CD4-positive, alpha-beta T cell treated with Interleukin-6 for 4 hours (primary cell): ENCODE results near the gene CTNNBIP1.
A peak's percentile ranks its signal among the peaks of the same experiment; 100 is the strongest.

ENCODE experiments used
- DNase-seq: peaks from one replicate; pipeline ENCODE4 v3.0.0-alpha.2; 2020; ENCODE audit warnings: mixed read lengths

CTNNBIP1 gene

DNA sequence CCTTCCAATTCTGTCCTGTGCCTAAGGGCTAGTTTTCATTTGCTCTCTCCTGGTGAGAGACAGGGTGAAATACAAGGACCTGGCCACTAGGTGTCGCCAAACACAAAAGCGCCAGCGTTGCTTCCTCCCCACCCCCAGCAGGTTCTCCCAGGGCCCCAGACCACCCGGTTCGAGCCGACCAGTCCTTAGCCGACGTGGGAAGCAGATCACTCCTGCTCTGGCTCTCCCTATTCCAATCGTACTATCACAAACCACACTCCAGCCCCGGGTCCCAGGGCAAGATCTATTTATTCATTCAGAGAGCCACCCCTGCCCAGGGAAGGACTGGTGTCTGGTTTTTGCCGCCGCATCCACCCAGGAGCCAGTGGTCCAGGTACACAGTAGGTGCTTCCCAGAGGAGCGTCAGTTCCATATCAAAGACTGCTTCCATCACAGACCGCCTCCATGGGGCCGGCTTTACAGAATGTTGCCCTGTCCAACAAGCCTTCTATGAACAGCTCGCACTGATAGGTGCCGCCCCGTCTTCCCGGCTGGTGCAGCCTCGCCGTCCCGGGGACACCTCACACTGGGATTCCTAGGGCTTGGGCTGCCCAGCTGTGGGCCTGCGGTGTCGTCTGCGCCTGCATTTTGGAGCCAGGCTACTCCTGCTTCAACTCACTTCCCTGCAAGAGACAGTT is 35.0 kb downstream of the CTNNBIP1 start:
- DNase-seq, result peak; percentile 80

DNA sequence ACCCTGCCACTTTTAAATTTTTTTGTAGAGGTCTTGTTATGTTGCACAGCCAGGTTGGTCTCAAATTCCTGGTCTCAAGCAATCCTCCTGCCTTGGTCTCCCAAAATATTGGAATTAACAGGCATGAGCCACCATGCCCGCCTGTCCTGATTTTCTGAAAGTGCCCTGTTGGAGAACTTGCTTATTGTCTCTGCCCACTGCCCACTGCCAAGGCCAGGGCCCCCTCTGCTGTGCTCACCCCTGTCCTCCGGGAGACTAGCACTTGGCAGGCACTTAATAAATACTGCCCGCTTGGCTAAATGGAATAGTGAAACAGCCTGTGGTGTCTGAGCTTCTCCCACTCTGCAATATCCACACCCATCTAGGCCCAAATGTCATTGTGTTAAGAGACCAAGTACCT is 35.7 kb downstream of the CTNNBIP1 start:
- no peak for DNase-seq

DNA sequence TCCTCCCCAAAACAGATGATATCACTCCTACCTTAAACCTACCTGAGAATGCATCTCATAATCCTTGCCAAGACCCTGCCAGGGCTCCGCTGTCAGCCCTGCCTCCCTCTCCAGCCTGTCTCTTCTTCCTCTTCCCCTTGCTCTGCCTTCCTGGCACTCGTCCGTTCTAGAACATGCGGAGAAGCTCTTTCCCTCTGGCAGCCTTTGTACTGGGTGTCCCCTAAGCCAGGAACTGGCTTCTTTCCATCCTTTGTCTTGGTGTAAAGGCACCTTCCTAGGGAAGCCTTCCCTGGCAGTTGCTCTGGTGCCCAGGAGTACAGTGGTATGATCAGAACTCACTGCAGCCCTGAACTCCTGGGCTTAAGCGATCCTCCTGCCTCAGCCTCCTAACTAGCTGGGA is 36.1 kb downstream of the CTNNBIP1 start:
- DNase-seq, result no peak

DNA sequence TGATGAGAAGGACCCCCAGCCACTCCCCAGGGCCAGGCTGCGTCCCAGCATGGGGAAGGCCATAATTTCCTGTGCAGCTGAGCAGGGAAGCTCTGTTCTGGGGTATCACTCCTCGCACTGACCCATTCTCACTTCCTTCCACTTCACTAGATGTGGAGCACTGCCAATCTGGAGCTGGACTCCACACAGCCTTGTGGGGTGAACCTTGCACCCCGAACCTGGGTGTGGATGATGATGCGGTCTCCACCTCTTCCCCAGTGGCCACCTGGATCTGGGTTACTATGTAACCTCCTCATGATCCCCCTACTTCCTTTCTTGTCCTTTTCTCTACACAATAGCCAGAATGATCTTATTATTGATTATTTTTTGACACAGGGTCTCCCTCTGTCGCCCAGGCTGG is 36.7 kb downstream of the CTNNBIP1 start:
- DNase-seq, result no peak

GRCh38 chr1:9872430-9873165 is 37.5 kb downstream of the CTNNBIP1 start:
- no peak for DNase-seq

DNA sequence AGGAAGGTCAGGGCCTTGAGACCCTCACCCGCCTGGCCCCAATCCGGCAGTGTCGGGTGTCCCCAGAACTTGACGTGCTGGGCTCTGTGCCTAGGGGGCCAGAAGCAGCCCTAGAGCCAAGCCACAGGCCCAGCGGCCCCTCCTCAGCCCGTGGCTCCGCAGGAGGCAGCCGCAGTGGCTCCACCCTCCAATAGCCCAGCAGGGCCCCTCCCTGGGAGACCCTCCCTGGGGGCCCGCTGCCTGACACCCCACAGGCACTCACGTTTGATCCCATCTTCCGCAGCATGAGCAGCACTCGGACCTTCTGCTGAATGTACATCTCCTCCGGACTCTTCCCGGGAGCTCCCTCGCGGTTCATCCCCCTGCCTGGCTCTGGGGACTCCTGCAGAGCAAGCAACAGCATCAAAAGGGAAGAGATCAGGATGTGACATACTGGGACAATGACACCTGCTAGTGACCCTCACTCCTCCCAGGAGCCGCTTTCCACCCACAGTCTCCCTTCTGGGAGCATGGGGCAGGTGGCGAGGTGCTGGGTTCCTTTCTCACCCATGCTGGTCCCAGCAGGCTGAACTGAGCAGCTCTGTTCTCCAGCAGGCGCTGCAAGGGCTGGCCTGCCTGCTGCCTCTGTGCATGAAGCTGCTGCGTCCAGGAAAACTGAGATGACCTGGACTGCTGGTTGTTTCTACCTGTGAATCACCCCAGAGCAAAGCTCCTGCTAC is 38.2 kb downstream of the CTNNBIP1 start:
- DNase-seq, result no peak

DNA sequence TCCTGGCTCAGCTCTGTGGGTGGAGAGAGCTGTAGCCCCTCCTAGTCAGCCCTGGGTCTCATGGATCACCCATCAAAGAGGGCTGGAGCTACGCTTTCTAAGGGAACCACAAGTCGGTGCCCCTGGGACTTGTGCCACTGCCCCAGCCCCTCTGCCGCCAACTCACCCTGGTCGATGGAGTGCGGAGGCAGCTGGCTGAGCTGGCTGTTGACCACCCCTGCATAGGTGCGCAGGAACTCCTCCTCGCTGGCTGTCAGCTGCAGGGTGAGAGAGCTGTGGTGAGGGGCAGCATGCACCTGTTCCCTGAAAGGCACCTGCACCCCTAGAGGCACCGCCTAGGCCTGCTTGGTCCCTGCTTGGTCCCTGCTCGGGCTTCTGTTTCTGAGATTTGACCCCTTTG is 39.0 kb downstream of the CTNNBIP1 start:
- no peak for DNase-seq

DNA sequence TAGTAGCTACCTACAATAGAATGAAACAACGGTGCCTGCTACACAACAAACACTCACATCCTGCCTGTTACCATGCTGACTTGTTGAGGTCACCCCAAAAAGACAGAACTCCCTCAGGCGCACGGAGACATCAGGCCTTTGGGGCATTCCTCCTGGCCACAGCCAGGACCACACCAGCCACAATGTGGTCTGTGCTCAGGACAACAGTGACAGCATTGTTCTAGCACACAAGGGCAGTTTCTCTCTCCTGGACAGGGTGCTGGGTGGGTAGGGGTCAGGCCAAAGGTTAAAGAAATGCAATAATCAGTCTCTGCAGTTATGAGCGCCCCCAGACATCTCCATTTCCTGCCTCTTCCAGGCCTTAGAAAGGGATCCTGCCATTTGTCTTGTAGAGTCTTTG is 39.5 kb downstream of the CTNNBIP1 start:
- DNase-seq, result no peak

GRCh38 chr1:9869831-9870251 is 40.2 kb downstream of the CTNNBIP1 start:
- no peak for DNase-seq

GRCh38 chr1:9868244-9868590 is 41.9 kb downstream of the CTNNBIP1 start:
- no peak for DNase-seq

- peak; percentile 91 for DNase-seq
Observed at GRCh38 chr1:9867408-9868243, 42.4 kb downstream of the CTNNBIP1 start.

DNA sequence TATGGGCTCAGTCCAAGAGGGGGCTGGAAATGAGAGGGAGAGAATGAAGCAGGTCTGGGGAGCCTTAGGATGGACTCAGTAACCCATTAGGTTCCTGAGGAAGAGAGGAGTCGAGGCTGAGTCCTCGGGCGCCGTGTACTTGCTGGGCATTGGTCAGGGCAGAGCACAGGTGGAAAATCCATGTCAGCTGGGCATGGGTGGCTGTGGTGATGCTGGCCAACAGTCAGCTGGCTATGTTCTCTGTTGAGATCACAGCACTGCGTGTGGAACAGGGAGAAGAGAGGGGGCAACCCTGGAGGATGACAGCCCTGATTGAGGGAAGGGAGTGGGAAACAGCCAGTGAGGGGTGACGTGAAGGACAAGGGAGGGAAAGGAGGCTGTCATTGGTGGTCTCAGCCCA is 43.2 kb downstream of the CTNNBIP1 start:
- no peak for DNase-seq

GRCh38 chr1:9865724-9866123 is 44.3 kb downstream of the CTNNBIP1 start:
- DNase-seq, result no peak

GRCh38 chr1:9863371-9863770 is 46.7 kb downstream of the CTNNBIP1 start:
- no peak for DNase-seq

DNA sequence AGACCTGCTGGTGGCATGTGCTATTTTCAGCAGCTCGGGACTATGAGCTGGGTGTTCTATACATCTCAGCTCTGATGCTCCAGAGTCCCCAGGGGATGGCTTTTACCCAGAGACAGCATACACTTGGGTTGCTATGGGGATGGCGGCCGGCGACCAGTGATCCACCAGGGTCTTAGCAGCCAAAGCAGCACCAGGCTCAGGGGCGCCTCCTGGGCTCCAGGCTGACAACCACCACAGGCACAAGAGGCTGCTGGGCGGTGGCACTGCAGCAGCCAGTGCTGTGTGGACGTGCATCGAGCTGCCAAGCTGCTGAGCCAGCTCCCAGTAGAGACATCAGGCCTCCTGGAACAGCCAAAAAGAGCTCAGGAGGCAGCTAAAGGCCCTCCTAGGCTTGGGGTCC is 48.7 kb downstream of the CTNNBIP1 start:
- DNase-seq, result no peak

DNA sequence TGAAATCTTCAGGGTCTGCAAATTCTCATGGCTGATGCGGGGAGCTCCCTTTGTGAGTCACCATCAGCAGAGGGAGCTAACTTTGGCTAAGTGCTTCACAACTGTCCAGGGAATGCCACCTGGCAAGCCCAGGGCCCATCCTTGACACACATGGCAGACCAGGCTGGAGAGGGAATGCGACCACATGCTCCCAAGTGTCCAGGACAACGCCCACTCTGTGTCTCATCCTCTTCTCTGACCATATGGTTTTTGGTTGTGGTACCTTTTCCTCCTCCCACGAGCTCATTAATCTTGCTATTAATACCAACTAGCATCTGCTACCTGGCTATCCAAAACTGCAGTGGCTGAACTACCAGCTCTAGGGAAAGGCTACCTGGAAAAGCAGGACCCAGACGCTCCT is 49.2 kb downstream of the CTNNBIP1 start:
- DNase-seq, result no peak

DNA sequence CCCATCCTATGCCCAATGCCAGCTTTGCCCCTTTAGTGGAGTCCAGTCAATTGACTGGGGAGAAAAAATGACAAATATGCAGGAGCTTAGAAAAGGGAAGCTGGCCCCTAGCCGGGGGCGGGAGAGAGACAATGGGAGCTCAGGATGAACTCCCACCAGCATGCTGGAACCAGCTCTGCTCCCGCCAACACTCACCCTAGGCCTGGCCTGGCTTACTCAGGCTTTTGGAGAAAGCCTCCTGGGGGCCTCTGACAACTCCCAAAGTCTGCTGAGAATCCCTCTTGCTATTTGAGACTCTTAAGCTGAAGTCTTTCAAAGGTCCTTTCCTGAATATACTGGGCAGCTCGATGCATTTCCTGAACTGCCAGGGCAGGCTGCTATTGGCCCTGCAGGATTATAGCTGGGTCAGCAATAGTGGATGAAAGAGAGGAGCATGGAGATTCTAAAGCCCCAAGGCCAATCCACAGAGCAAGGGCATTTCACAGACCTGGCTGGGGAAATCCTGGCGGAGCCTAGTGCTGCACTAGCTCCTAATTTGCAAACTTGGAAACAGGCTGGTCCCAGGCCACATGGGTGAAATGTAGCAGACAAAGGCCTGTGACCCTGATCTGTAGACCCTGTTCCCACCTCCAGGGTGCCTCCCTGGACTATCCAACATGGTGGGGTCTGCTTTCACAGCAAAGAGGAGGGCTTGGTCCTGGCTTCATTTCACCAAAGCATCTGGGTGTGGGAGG is 50.6 kb downstream of the CTNNBIP1 start:
- DNase-seq, result no peak

- no peak for DNase-seq
Observed at GRCh38 chr1:9858293-9859035, 51.6 kb downstream of the CTNNBIP1 start.

- DNase-seq, result no peak
Observed at GRCh38 chr1:9855186-9855585, 54.9 kb downstream of the CTNNBIP1 start.

GRCh38 chr1:9853249-9853595 is 56.8 kb downstream of the CTNNBIP1 start:
- no peak for DNase-seq

DNA sequence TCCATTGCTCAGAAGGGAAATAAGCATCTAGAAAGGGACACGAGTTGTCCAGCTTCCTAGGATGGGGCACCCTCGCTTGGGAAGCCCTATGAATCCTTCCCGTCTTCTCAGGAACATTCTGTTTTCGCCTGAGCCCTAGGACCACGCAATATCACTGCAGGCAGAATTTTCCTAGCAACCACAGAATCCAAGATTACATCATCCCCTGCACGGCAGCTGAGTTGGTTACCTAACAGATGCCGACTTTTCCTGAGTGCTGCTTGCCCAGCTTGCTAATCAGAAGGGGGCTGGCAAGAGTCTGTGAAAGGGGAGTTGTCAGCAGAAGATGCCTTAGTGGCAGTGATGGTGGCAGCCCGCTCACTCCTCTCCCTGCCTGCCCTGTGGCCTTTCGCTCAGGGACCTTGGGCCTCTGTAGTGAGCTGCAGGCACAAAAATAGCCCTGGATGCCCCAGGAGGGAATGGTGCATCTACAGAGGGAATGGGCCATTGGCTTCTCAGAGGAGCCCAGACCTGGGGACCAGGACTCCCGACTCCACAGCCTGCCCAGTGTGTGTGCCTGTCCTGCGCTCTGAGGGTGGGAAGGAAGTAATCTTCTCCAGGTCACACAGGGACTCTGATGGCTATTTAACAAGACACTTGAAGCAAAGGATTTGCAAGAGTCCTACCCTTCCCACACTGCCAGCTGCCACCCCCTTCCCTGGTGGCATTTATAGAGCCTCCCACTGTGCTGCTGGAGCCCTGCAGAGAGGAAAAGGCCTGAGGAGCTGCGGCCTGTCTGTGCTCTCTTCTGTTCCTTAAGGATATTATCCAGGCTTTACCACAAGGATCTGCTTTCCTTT is 57.4 kb downstream of the CTNNBIP1 start:
- DNase-seq, result no peak
